ENCODE measurements around the gene CPB2.

Gene CPB2

DNA sequence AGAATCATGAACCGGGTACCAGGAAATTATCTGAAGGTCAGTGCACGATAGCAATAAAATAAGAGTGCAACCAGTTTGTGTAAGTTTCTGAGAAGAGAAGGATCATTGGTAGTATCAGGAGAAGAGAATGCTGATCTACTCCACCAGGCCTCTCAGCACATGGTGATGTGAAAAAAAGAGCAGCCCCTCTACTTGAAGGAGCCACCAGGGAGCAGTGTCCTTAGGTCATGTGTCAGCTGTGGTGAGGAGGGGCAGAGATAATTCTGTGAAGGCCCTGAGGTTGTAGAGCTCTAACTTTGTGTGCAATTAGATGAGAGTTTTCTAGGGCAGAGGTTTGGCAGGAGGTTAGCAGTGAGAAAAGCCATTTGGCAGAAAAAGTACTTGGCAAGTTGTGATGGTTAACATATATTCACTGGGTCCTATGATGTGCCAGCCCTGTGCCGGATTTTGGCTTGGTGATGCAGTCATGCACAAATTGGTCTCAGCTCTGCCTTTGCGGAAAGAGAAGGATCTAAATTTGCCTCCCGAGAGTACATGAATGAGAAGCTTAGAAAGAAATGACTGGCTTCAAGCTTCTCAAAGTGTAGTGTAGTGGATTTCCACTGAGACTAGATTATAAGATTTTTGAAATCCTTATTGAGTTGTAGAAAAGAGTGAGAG lies 33.1 kb downstream of the CPB2 start:
- Histone ChIP-seq H3K9me3 (ENCODE audit: insufficient read depth, low read length) (no peaks in the 10 kb centered on the region), H3K79me2 (ENCODE audit: low read length) (no peaks in the 10 kb centered on the region), H3K9ac (ENCODE audit: low read length) (peak overlapping the region; percentile 35), H3K4me1 (ENCODE audit: low read length) (peaks cover 30% of the 10 kb centered on the region), H3K27ac (ENCODE audit: low read length) (peak overlapping the region; percentile 82), H2AFZ (ENCODE audit: low read depth, low read length) (peak overlapping the region; percentile 59), H3K4me2 (ENCODE audit: low read length) (peak overlapping the region; percentile 73), H3K36me3 (replicated peaks; ENCODE audit: low read depth, low read length) (no peaks in the 10 kb centered on the region), H3K4me3 (ENCODE audit: low read length) (peak overlapping the region; percentile 39), H4K20me1 (ENCODE audit: insufficient read depth, low read length) (no peaks in the 10 kb centered on the region), H3K27me3 (ENCODE audit: low read depth, low read length) (no peaks in the 10 kb centered on the region)
- TF ChIP-seq EZH2phosphoT487 (IDR thresholded peaks at IDR 0.05; ENCODE audit: low read depth) (no peak), CTCF (IDR thresholded peaks at IDR 0.05; ENCODE audit: low read depth, low read length) (peak; percentile 73)

DNA sequence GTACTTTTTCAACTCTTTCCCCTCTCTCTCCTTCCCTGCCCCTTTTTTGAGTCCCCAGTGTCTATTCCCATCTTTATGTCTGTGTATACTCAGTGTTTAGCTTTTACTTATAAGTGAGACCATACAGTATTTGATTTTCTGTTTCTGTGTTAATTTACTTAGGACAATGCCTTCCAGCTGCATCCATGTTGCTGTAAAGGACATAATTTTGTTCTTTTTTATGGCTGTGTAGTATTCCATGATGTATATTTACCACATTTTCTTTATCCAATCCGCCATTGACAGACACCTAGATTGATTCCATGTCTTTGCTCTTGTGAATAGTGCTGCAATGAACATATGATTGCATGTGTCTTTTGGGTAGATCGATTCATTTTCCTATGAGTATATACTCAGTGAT lies 41.5 kb downstream of the CPB2 start:
- Histone ChIP-seq H2AFZ (ENCODE audit: low read depth, low read length) (no peak overlapping the region), H3K4me2 (ENCODE audit: low read length) (no peak overlapping the region), H4K20me1 (ENCODE audit: insufficient read depth, low read length) (no peaks in the 10 kb centered on the region), H3K27me3 (ENCODE audit: low read depth, low read length) (no peaks in the 10 kb centered on the region), H3K9ac (ENCODE audit: low read length) (no peak overlapping the region), H3K4me3 (ENCODE audit: low read length) (no peak overlapping the region), H3K4me1 (ENCODE audit: low read length) (no peaks in the 10 kb centered on the region), H3K27ac (ENCODE audit: low read length) (no peak overlapping the region), H3K79me2 (ENCODE audit: low read length) (no peaks in the 10 kb centered on the region), H3K36me3 (replicated peaks; ENCODE audit: low read depth, low read length) (no peaks in the 10 kb centered on the region), H3K9me3 (ENCODE audit: insufficient read depth, low read length) (no peaks in the 10 kb centered on the region)
- TF ChIP-seq EZH2phosphoT487 (IDR thresholded peaks at IDR 0.05; ENCODE audit: low read depth) (no peak), CTCF (IDR thresholded peaks at IDR 0.05; ENCODE audit: low read depth, low read length) (no peak)

- no peaks in the 10 kb centered on the region for H3K36me3 ChIP-seq (replicated peaks; ENCODE audit: low read depth, low read length)
- no peak overlapping the region for H3K4me3 ChIP-seq (ENCODE audit: low read length)
- no peak overlapping the region for H3K9ac ChIP-seq (ENCODE audit: low read length)
- H3K4me1 ChIP-seq (ENCODE audit: low read length): no peaks in the 10 kb centered on the region
- no peak overlapping the region for H3K4me2 ChIP-seq (ENCODE audit: low read length)
- TF ChIP-seq CTCF (IDR thresholded peaks at IDR 0.05; ENCODE audit: low read depth, low read length) (no peak), EZH2phosphoT487 (IDR thresholded peaks at IDR 0.05; ENCODE audit: low read depth) (no peak)
- H3K27me3 ChIP-seq (ENCODE audit: low read depth, low read length): no peaks in the 10 kb centered on the region
- H2AFZ ChIP-seq (ENCODE audit: low read depth, low read length): no peak overlapping the region
- no peak overlapping the region for H3K27ac ChIP-seq (ENCODE audit: low read length)
- H4K20me1 ChIP-seq (ENCODE audit: insufficient read depth, low read length): no peaks in the 10 kb centered on the region
- H3K9me3 ChIP-seq (ENCODE audit: insufficient read depth, low read length): no peaks in the 10 kb centered on the region
- no peaks in the 10 kb centered on the region for H3K79me2 ChIP-seq (ENCODE audit: low read length)
Measured at GRCh38 chr13:46062185-46062584, 42.6 kb downstream of the CPB2 start.

- H3K4me1 ChIP-seq (ENCODE audit: low read length): no peaks in the 10 kb centered on the region
- TF ChIP-seq CTCF (IDR thresholded peaks at IDR 0.05; ENCODE audit: low read depth, low read length) (no peak), EZH2phosphoT487 (IDR thresholded peaks at IDR 0.05; ENCODE audit: low read depth) (no peak)
- H3K9ac ChIP-seq (ENCODE audit: low read length): no peak overlapping the region
- no peaks in the 10 kb centered on the region for H4K20me1 ChIP-seq (ENCODE audit: insufficient read depth, low read length)
- no peaks in the 10 kb centered on the region for H3K27me3 ChIP-seq (ENCODE audit: low read depth, low read length)
- no peak overlapping the region for H3K27ac ChIP-seq (ENCODE audit: low read length)
- H3K4me3 ChIP-seq (ENCODE audit: low read length): no peak overlapping the region
- H3K4me2 ChIP-seq (ENCODE audit: low read length): no peak overlapping the region
- H3K9me3 ChIP-seq (ENCODE audit: insufficient read depth, low read length): no peaks in the 10 kb centered on the region
- H3K79me2 ChIP-seq (ENCODE audit: low read length): no peaks in the 10 kb centered on the region
- no peaks in the 10 kb centered on the region for H3K36me3 ChIP-seq (replicated peaks; ENCODE audit: low read depth, low read length)
- H2AFZ ChIP-seq (ENCODE audit: low read depth, low read length): no peak overlapping the region
Measured at GRCh38 chr13:46059405-46059804, 45.4 kb downstream of the CPB2 start.

All from OCI-LY3 (cell line).